NK-92 treated with Interleukin-12 subunit alpha and Interleukin-12 subunit beta, amount 100 ng/mL, for 24 hours (cell line): ENCODE results near the gene MRPL21.
"Not testable (repeated sequence)": the region's sequence is repeated elsewhere in the genome, so short reads cannot be mapped to it uniquely, and the experiment has no call there.

ENCODE experiments used
- DNase-seq: peaks from one replicate; lab custom pipeline; 2025; lab: John Stamatoyannopoulos, UW

The MRPL21 gene

DNA sequence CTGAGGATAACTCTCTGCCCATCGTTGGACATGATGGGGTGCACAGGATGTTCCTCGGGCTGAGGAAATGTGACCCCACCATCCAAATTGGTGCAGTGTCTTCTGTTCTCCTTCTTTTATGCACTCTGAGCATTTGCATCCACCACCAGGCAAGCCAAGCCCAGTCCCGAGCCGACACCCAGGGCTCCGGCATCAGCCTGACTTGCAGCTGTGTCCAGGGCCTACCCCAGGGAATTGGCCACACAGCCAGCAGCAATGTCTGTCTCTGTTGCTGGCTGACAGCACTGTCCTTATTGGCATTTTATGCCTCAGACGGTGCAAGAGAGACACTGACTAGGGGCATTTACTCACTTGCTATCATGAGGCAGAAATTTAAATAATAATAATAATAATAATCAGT lies 36.6 kb downstream of the MRPL21 start:
- DNase-seq: no peak

DNA sequence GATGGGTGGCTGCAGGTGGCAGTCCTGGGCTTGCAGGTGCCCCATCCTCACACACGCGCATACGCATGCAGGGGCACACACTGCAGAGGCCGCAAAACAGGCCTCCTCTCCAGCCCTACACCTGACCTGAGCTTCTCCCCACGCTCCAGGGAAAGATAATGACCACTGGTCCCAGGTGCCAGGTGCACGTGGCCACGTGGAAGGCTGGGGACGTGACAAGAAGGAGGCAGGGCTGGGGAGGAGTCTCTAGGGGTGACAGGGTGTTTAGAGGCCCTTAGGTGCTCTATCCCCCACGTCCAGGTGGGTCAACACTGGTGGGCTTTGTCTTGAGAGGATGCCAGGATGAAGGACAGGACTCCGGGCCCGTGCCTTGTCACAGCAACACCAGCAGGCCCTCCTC lies 38.4 kb downstream of the MRPL21 start:
- no peak for DNase-seq

- DNase-seq: no peak
Observed at GRCh38 chr11:68863553-68864265, 39.9 kb downstream of the MRPL21 start.

- DNase-seq: no peak
Observed at GRCh38 chr11:68862421-68862820, 41.2 kb downstream of the MRPL21 start.

DNA sequence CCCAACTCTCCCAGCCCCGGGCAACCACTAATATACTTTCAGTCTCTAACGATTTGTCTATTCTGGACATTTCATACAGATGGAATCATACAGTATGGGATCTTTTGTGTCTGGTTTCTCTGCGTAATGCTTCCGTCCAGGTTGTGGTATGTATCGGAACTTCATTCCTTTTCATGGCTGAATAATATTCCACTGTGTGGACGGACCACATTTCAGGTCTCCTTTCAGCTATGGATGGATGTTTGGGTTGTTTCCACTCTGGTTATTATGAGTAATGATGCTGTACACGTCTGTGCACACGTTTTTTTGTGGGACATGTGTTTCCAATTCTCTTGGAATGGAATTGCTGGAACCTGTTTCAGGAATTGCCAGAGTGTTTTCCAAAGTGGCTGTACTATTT lies 44.5 kb downstream of the MRPL21 start:
- no peak for DNase-seq

DNA sequence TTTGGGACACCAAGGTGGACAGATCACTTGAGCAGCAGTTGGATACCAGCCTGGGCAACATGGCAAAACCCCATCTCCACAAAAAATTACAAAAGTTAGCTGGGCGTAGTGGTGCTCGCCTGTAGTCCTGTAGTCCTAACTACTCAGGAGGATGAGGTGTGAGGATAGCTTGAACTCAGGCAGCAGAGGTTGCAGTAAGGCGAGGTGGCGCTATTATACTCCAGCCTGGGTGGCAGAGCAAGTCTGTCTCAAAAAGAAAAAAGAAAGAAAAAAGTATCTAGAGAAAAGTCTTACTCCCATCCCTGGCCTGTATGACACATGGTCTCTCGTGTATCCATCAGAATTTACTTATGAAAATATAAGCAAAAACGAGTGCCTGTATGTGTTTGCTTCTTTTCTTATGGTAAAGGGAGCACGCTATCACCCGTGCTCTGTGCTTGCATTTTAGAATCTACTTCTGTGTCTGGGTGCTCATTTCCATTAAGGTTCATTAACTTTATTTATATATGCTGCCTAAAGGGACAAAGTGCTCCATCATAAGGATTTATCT lies 46.5 kb downstream of the MRPL21 start:
- DNase-seq: no peak

- not testable (repeated sequence) for DNase-seq
Observed at GRCh38 chr11:68856425-68857030, 47.1 kb downstream of the MRPL21 start.

DNA sequence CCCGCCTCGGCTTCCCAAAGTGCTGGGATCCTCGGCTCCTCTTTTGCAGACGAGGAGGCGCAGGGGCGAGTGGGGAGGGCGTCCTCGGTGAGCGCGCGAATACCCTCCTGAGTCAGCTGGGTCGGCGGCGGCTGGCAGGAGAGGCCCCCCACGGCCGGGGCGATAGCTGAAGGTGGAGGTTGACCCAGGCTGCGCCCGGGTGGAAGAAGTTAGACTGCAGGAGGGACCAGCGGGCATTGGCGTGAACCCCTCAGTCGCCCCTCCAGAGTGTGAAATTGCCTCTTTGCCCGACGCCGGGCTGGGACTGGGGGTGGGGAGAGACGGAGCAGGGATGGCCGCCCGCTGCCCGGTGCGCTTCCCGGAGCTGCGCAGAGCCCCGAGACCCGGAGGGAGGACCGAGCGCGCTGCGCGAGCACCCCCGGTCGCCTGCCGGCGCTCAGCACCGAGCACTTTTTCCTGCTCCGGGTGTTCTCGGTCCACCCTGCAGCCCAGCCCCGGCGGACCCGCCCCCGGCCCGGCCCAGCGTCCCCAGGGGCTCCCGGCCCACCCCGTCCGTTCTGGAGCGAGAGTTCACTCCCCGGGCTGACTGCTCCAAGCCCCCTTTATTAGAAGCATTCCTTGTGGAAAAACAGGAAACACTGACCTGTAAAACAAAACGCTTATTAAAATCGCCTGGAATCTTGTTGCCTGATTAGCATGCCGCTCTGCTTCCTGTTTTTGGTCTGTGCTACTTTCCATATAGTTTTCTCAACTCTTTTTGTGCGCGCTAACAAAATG lies 48.2 kb downstream of the MRPL21 start:
- DNase-seq: no peak

DNA sequence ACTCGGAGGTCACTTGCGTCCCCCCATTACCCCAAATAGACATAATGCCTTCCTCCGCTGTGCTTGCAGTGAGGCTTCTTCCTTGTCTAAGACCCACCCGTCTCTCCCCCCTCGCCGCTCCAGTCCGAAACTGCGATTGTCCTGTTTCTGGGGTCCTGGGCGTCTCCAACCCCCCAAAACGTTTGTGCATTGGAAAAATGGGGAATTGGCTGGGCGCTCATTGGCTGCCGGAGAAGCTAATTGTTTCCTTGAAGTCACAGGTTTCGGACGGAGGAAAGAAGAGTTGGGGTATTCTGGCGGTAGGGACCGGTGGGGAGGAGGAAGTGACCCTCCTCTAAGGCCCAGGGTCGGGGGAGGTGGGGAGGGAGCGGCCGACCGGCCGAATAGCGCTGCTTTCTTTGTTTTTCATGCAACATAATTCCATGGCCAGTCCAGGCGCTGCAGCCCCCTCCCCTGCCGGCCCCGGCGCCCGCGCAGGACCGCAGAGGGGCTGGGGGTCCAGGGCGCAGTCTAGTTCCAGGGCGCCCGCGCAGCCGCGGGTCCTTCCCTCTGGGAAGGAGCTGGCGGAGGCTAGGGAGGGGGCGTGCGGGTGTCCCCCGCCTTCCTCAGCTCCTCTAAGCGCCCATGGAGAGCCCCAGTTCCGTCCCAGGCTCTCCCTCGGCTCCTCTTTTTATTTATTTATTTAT lies 49.2 kb downstream of the MRPL21 start:
- DNase-seq: no peak

DNA sequence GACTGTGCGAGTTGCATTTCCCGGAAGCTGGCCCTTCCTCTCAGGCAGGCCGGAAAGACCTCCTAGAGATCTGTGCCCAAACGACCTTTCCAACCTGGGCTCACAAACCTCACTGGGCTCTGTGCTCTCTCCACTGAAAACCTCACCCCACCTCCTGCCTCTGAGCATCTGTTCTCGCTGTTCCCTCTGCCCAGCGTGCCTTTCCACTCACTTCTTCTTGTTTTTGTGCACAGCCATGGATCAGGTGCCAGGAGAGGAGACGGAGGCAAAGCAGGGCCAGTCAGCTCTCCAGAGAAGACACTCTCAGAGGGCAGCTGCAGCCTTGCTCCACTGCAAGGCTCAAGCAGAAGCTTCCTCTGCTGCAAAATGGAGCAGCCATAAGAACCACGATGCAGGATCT lies 51.0 kb downstream of the MRPL21 start:
- DNase-seq: no peak

- DNase-seq: no peak
Observed at GRCh38 chr11:68848429-68848828, 55.2 kb downstream of the MRPL21 start.

DNA sequence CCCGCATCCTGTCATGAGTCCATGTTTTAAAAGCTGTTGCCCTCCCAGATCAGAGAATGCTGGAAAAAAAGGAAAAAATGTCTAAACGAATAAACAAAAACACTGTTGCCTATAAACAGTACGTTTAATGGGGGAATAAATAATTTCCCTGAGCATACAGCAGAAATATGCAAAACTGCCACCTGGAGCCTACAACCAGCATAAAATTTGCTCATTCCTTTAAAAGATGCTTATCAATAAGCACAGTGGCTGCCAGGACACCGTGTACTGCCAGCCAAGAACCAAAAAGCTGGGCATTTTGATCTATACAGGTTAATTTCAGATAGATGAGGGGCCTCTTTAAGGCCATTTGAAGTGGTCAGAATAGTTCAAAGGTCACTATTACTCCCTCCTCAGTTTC lies 56.2 kb downstream of the MRPL21 start:
- DNase-seq: no peak

GRCh38 chr11:68845351-68846002 lies 58.2 kb downstream of the MRPL21 start:
- DNase-seq: no peak

DNA sequence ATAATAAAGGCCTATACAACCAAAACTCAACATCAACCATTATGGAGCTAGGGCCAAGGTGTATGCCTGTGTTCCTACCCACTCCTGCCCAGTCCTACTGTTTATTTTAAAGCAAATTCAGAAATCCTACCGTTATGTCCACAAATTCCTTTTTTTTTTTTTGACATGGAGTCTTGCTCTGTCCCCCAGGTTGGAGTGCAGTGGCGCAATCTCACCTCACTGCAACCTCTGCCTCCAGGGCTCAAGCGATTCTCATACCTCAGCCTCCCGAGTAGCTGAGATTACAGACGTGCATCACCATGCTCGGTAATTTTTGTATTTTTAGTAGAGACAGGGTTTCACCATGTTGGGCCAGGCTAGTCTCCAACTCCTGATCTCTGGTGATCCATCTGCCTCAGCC lies 58.8 kb downstream of the MRPL21 start:
- no peak for DNase-seq

- no peak for DNase-seq
Observed at GRCh38 chr11:68844376-68844775, 59.3 kb downstream of the MRPL21 start.

DNA sequence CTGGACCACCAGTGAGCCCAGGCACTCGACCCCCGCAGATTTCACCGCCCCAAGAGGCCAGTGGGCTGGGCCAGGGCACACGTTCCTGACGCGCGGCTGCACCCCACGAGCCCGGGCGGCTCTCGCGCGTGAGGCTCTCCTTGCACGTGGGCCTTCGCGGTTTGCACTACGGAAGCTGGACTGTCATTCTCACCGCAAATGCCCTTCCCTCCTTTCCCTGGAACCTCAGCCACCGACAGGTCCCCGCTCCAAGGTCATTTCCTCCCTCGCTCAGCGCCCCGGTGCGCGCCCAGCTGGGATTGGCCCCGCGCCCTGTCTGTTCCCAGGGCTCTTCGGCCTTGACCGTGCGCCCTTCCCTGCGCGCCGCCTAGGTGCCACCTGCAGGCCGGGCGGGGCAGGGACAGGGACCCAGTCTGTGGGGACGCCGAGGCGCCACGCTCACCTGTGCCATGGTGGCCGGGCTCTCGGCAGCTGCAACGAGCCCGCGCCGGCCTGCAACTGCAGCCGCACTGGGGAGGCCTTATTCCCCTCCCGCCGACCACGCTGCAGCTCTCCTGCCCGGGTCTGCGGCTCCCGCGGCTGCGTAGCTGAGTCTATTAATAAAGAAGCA lies 59.8 kb downstream of the MRPL21 start:
- no peak for DNase-seq

- no peak for DNase-seq
Observed at GRCh38 chr11:68843052-68843561, 60.5 kb downstream of the MRPL21 start.

- no peak for DNase-seq
Observed at GRCh38 chr11:68842427-68843051, 61.1 kb downstream of the MRPL21 start.

- DNase-seq: no peak
Observed at GRCh38 chr11:68841718-68842426, 61.8 kb downstream of the MRPL21 start, which contains the start of gene CPT1A. CPT1A (minus strand) TSS chr11:68841916; CDS start chr11:68815474, 26,442 bp downstream.
